HepG2 (cell line): Measurements from ENCODE around the gene AMOTL2. TPM values are rescaled to one million over a fixed set of nuclear protein-coding genes. Genes with fewer than 3 reads are reported as not detected.

Source experiments
- ATAC-seq: fragments of 200-7000 bp; cut with Tn5 transposase; 3 replicates; pipeline ENCODE4 v1.9.1; 2020; ENCODE audit warnings: mild to moderate bottlenecking, moderate library complexity
- BruUV-seq: library from RNA; stranded (reverse); fragments of 400-500 nt; replicated peaks from 2 replicates; lab custom pipeline; 2021; lab: Mats Ljungman, UMichigan
- CTCF ChIA-PET: fragments of 300-600 bp; formaldehyde crosslinking; extraction: SDS; loops from one replicate; lab custom pipeline; 2021; ENCODE audit warnings: low total read pairs, inconsistent platforms, low intra/inter-chr PET ratio; lab: Yijun Ruan, JAX
- POLR2A ChIA-PET: fragments of 350-600 bp; sonication (Branson Sonifier 250); formaldehyde crosslinking; loops from one replicate; lab custom pipeline; 2020; ENCODE audit warnings: antibody characterized with exemption, inconsistent platforms; lab: Yijun Ruan, JAX
- DNase-seq: peaks from one replicate; pipeline ENCODE4 v3.0.0-alpha.2; 2015; ENCODE audit warnings: low spot score
- FAIRE-seq: peaks from 3 replicates; lab custom pipeline; 2011; peaks lifted over from hg19 to GRCh38; lab: Jason Lieb, UNC
- H2AFZ ChIP-seq: one replicate; pipeline ENCODE4 v1.6.1; 2011; ENCODE audit warnings: low read length, inconsistent platforms
- H3K27ac ChIP-seq: fragments of 300-600 bp; 3 replicates; pipeline ENCODE4 v1.8.0; 2011; ENCODE audit warnings: mixed run types, mild to moderate bottlenecking, mixed read lengths, low read length, inconsistent platforms; ENCODE audit not compliant: insufficient read depth; ENCODE audit errors: extremely low read length
- H3K27me3 ChIP-seq, 2 experiments: fragments of 200-600 bp in 1 of 2; 2 replicates in 1 of 2; 3 replicates in 1 of 2; pipeline versions ENCODE4 v1.6.0 to v1.8.0; 2011; ENCODE audit warnings: low read length in 2 of 2, mild to moderate bottlenecking in 2 of 2, moderate library complexity in 2 of 2, inconsistent platforms in 1 of 2; ENCODE audit not compliant: insufficient read depth in 2 of 2, control insufficient read depth in 1 of 2
- H3K36me3 ChIP-seq, 2 experiments: fragments of 200-600 bp in 1 of 2; replicated peaks in 1 of 2; 2 replicates in 1 of 2; 3 replicates in 1 of 2; pipeline versions ENCODE4 v1.5.1 to v1.8.0; 2011; ENCODE audit warnings: low read length in 2 of 2, inconsistent platforms in 1 of 2; ENCODE audit not compliant: insufficient read depth in 2 of 2, control insufficient read depth in 1 of 2
- H3K4me1 ChIP-seq: 2 replicates; pipeline ENCODE4 v1.5.1; 2012; ENCODE audit warnings: low read length, inconsistent platforms; ENCODE audit not compliant: insufficient read depth
- H3K4me2 ChIP-seq: 2 replicates; pipeline ENCODE4 v1.6.0; 2011; ENCODE audit warnings: low read depth, low read length, inconsistent platforms
- H3K4me3 ChIP-seq, 3 experiments: fragments of 200-600 bp in 1 of 3; sonication (generic), shearing (Covaris generic) in 1 of 3; replicated peaks in 1 of 3; 2 replicates each; pipeline ENCODE4 v1.5.1; 2011 to 2016; ENCODE audit warnings: low read length in 3 of 3, inconsistent platforms in 2 of 3, low read depth in 2 of 3, mild to moderate bottlenecking in 2 of 3, control low read depth in 1 of 3, mixed read lengths in 1 of 3; ENCODE audit not compliant: insufficient read depth in 1 of 3
- H3K79me2 ChIP-seq: one replicate; pipeline ENCODE4 v1.6.1; 2011; ENCODE audit warnings: low read length, inconsistent platforms; ENCODE audit not compliant: insufficient read depth
- H3K9ac ChIP-seq: 2 replicates; pipeline ENCODE4 v1.6.0; 2011; ENCODE audit warnings: mild to moderate bottlenecking, low read depth, low read length, inconsistent platforms; ENCODE audit not compliant: insufficient read depth
- H3K9me3 ChIP-seq: 2 replicates; pipeline ENCODE4 v1.5.1; 2012; ENCODE audit warnings: mild to moderate bottlenecking, low read length
- H4K20me1 ChIP-seq: 2 replicates; pipeline ENCODE4 v1.6.0; 2011; ENCODE audit warnings: inconsistent platforms, mild to moderate bottlenecking, low read length, moderate library complexity; ENCODE audit not compliant: insufficient read depth
- ATAD3A ChIP-seq: sonication (generic); formaldehyde crosslinking; IDR thresholded peaks from 2 replicates; pipeline ENCODE4 v1.4.0; 2020; ENCODE audit warnings: missing genetic modification reagents
- BATF2 ChIP-seq: sonication (generic); formaldehyde crosslinking; IDR thresholded peaks from 2 replicates; pipeline ENCODE4 v1.8.0; 2022; ENCODE audit warnings: mild to moderate bottlenecking, missing genetic modification reagents, moderate library complexity
- DMAP1 ChIP-seq: IDR thresholded peaks from 2 replicates; pipeline ENCODE4 v1.6.1; 2016
- EP300 ChIP-seq, 3 experiments: sonication (generic) in 1 of 3; formaldehyde crosslinking in 1 of 3; IDR thresholded peaks; 2 replicates each; pipeline versions ENCODE4 v1.5.1 to v1.6.1; 2011 to 2020; ENCODE audit warnings: low read depth in 2 of 3, low read length in 2 of 3, borderline replicate concordance in 1 of 3, improper control_type of control experiment in 1 of 3, mild to moderate bottlenecking in 1 of 3, missing genetic modification reagents in 1 of 3, moderate library complexity in 1 of 3
- HBP1 ChIP-seq: IDR thresholded peaks from 2 replicates; pipeline ENCODE4 v1.6.1; 2016; ENCODE audit warnings: low read depth, control low read depth
- HIVEP1 ChIP-seq: sonication (generic); formaldehyde crosslinking; IDR thresholded peaks from 2 replicates; pipeline ENCODE4 v1.4.0; 2020; ENCODE audit warnings: mild to moderate bottlenecking, missing genetic modification reagents
- HNRNPK ChIP-seq: fragments of 200-400 bp; formaldehyde crosslinking; IDR thresholded peaks from 2 replicates; pipeline ENCODE4 v1.6.1; 2018; ENCODE audit warnings: low read length, low read depth, moderate library complexity, mild to moderate bottlenecking; ENCODE audit not compliant: poor library complexity, severe bottlenecking
- KDM5B ChIP-seq: sonication (generic); formaldehyde crosslinking; IDR thresholded peaks from 2 replicates; pipeline ENCODE4 v1.4.0; 2020; ENCODE audit warnings: missing genetic modification reagents, mild to moderate bottlenecking, borderline replicate concordance
- POLR2G ChIP-seq: fragments of 200-400 bp; formaldehyde crosslinking; IDR thresholded peaks from 2 replicates; pipeline ENCODE4 v1.6.1; 2018; ENCODE audit warnings: mild to moderate bottlenecking, low read depth, low read length, moderate library complexity
- ZBTB33 ChIP-seq: sonication (generic); formaldehyde crosslinking; IDR thresholded peaks from 2 replicates; pipeline ENCODE4 v1.4.0; 2020; ENCODE audit warnings: missing genetic modification reagents
- ZNF12 ChIP-seq: sonication (generic); formaldehyde crosslinking; IDR thresholded peaks from 2 replicates; pipeline ENCODE4 v1.5.0; 2020; ENCODE audit warnings: missing genetic modification reagents
- ZNF333 ChIP-seq: sonication (generic); formaldehyde crosslinking; IDR thresholded peaks from 2 replicates; pipeline ENCODE4 v1.4.0; 2020; ENCODE audit warnings: mild to moderate bottlenecking, missing genetic modification reagents, borderline replicate concordance
- ZNF678 ChIP-seq: sonication (generic); formaldehyde crosslinking; IDR thresholded peaks from 2 replicates; pipeline ENCODE4 v1.4.0; 2020; ENCODE audit warnings: mild to moderate bottlenecking, missing genetic modification reagents
- ZNF891 ChIP-seq: sonication (generic); formaldehyde crosslinking; IDR thresholded peaks from 2 replicates; pipeline ENCODE4 v1.5.0; 2020; ENCODE audit warnings: mild to moderate bottlenecking, missing genetic modification reagents
- WGBS: methylation state at CpG from one replicate; pipeline ENCODE4 v1.1.6; 2017; ENCODE audit warnings: low lambda C conversion rate; 5-methylcytosine and 5-hydroxymethylcytosine counted together
- in situ Hi-C: cut with HindIII; loops from 2 replicates; pipeline ENCODE4 v1.10.0; 2017; ENCODE audit warnings: low pct_unique_long_range_greater_than_20kb; ENCODE audit not compliant: extremely low pct_ligation_motif_present
- intact Hi-C: fragments of 100-400 bp; cut with micrococcal nuclease; formaldehyde crosslinking; loops from one replicate; pipeline ENCODE4 v1.10.0; 2022; ENCODE audit not compliant: unreplicated experiment
- polyA plus RNA-seq, 8 experiments: library from polyadenylated mRNA; depleted of rRNA in 3 of 8; stranded (reverse) in 7 of 8; unstranded in 1 of 8; fragments of >200 nt; fragmentation: Illumina TruSeq in 4 of 8; extraction: Trizol in 4 of 8; gene quantifications; 2 replicates each; pipeline versions ENCODE4 v1.2.1 to v1.2.3, GENCODE V29; 2011 to 2016; ENCODE audit warnings: low read depth in 4 of 8, missing spikeins in 1 of 8, mixed read lengths in 1 of 8; ENCODE audit not compliant: insufficient read depth in 1 of 8
- total RNA-seq, 5 experiments: library from RNA; depleted of rRNA; stranded (reverse); fragments of >200 nt; fragmentation: Illumina TruSeq; extraction: Trizol; gene quantifications; 2 replicates each; pipeline ENCODE4 v1.2.3, GENCODE V29; 2016; ENCODE audit warnings: low read depth in 1 of 5
- TF ChIP-seq, protein P1 (sequence below): sonication (generic); formaldehyde crosslinking; IDR thresholded peaks from 2 replicates; pipeline ENCODE4 v1.5.0; 2020; ENCODE audit warnings: mild to moderate bottlenecking, missing genetic modification reagents

Gene AMOTL2
- total and polyA plus RNA-seq, 2 of the 13 experiments (the other 11 are each of a cell fraction or from before 2014, with no cell fraction given): 17.3 to 18.5 TPM

DNA sequence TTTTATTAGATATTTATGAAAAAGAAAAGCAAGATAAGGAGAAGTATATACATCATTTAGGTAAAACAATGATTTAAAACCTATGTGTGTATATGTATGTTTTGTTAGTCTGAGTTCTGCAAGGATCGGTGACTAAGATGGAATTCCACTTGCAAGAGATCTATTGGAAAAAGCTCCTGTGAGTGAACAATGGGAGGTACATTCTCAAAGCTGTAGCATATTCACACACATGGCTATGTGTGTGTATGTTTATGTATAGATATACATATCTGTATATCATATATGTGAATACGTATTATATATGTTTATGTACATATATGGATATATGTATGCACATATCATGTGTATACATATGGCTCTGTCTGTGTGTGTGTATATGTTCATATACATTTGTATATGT is 54.3 kb downstream of the AMOTL2 start:
- Histone ChIP-seq H3K4me2 (no peak overlapping the region), H4K20me1 (no peaks in the 10 kb centered on the region), H3K27me3 (no peaks in the 10 kb centered on the region), H3K79me2 (no peaks in the 10 kb centered on the region), H3K9ac (no peak overlapping the region), H3K27ac (no peak overlapping the region), H3K36me3 (no peaks in the 10 kb centered on the region), H3K9me3 (no peaks in the 10 kb centered on the region), H2AFZ (no peak overlapping the region), H3K4me1 (peaks cover 25% of the 10 kb centered on the region), H3K4me3 (no peak overlapping the region)
- CTCF ChIA-PET: no interaction called here
- 95% methylated on average over 2 of the region's 2 CpGs for WGBS
- TF ChIP-seq ZBTB33: no peak
- TF ChIP-seq ATAD3A (CRISPR knock-in tag): no peak
- no peak for TF ChIP-seq KDM5B (CRISPR knock-in tag)
- no peak for TF ChIP-seq ZNF678 (CRISPR knock-in tag)
- TF ChIP-seq ZNF333 (CRISPR knock-in tag): no peak
- no peak for TF ChIP-seq HIVEP1 (CRISPR knock-in tag)
- no peak for TF ChIP-seq ZNF891 (CRISPR knock-in tag)
- TF ChIP-seq HBP1: no peak
- TF ChIP-seq, protein P1, sequence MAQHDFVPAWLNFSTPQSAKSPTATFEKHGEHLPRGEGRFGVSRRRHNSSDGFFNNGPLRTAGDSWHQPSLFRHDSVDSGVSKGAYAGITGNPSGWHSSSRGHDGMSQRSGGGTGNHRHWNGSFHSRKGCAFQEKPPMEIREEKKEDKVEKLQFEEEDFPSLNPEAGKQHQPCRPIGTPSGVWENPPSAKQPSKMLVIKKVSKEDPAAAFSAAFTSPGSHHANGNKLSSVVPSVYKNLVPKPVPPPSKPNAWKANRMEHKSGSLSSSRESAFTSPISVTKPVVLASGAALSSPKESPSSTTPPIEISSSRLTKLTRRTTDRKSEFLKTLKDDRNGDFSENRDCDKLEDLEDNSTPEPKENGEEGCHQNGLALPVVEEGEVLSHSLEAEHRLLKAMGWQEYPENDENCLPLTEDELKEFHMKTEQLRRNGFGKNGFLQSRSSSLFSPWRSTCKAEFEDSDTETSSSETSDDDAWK (CRISPR knock-in tag): no peak
- TF ChIP-seq DMAP1 (CRISPR knock-in tag): no peak
- TF ChIP-seq EP300 (IDR thresholded peaks at IDR 0.05; ENCODE audit: low read depth in 2 of 2, low read length in 2 of 2): no peak
- TF ChIP-seq EP300 (CRISPR knock-in tag; IDR thresholded peaks at IDR 0.05; ENCODE audit: borderline replicate concordance): no peak
- TF ChIP-seq ZNF12 (CRISPR knock-in tag): no peak
- no peak for TF ChIP-seq HNRNPK
- TF ChIP-seq BATF2 (CRISPR knock-in tag): no peak
- no peak for TF ChIP-seq POLR2G
- no peak for FAIRE-seq
- no peak for ATAC-seq
- BruUV-seq: no TSS peak
- POLR2A ChIA-PET: no interaction called here
- intact Hi-C loops: no loop called here
- DNase-seq: no peak
- in situ Hi-C loops: no loop called here
